Esophagus squamous epithelium (tissue), 5 donors: Measurements from ENCODE around the gene MT1HL1. TPM values are rescaled to one million over a fixed set of nuclear protein-coding genes. Genes with fewer than 3 reads are reported as not detected.
"Not testable (repeated sequence)": the region's sequence is repeated elsewhere in the genome, so short reads cannot be mapped to it uniquely, and the experiment has no call there.

Experiments
- DNase-seq: peaks from one replicate; lab custom pipeline; 2025; lab: John Stamatoyannopoulos, UW
- H3K27ac ChIP-seq, 4 donors: fragments of 200-600 bp; sonication (generic); one replicate each; pipeline ENCODE4 v1.5.1; 2016 to 2019; ENCODE audit warnings: mild to moderate bottlenecking in 1 of 4
- H3K27me3 ChIP-seq, 4 donors: fragments of 200-600 bp; sonication (generic); 1 replicate in 3 of 4; 2 replicates in 1 of 4; pipeline versions ENCODE4 v1.5.1 to v1.6.0; 2017 to 2021; ENCODE audit warnings: antibody characterized with exemption in 1 of 4
- H3K36me3 ChIP-seq, 3 donors: fragments of 200-600 bp; sonication (generic); one replicate each; pipeline ENCODE4 v1.5.1; 2016 to 2019
- H3K4me1 ChIP-seq, 3 donors: fragments of 200-600 bp; sonication (generic); one replicate each; pipeline ENCODE4 v1.5.1; 2017 to 2019
- H3K4me3 ChIP-seq, 4 donors: fragments of 200-600 bp; sonication (generic); 1 replicate in 3 of 4; 2 replicates in 1 of 4; pipeline ENCODE4 v1.5.1; 2016 to 2019; ENCODE audit warnings: mild to moderate bottlenecking in 2 of 4, moderate library complexity in 1 of 4
- H3K9me3 ChIP-seq, 3 donors: fragments of 200-600 bp; sonication (generic); one replicate each; pipeline ENCODE4 v1.5.1; 2016 to 2019
- POLR2A ChIP-seq, 4 donors: fragments of 450-650 bp; IDR thresholded peaks; one replicate each; pipeline ENCODE4 v1.6.1; 2017; ENCODE audit warnings: antibody characterized with exemption in 4 of 4, mild to moderate bottlenecking in 4 of 4, moderate library complexity in 3 of 4
- WGBS, 2 donors: methylation state at CpG; one replicate each; pipeline ENCODE4 v1.1.5; 2018; 5-methylcytosine and 5-hydroxymethylcytosine counted together
- intact Hi-C: fragments of 100-400 bp; cut with DNase I; formaldehyde crosslinking; loops from one replicate; pipeline ENCODE4 v1.15.0; 2022
- total RNA-seq, 4 donors: library from RNA; depleted of rRNA; stranded (reverse); fragments of >200 nt; gene quantifications; one replicate each; pipeline ENCODE4 v1.1.0, GENCODE V29; 2016
- TF ChIP-seq, protein P1 (sequence below), 6 experiments: fragments of 450-650 bp in 4 of 6; fragments of 200-600 bp in 2 of 6; sonication (generic) in 2 of 6; IDR thresholded peaks; one replicate each; pipeline ENCODE4 v1.5.1; 2016 to 2019; ENCODE audit warnings: antibody characterized with exemption in 6 of 6, mild to moderate bottlenecking in 4 of 6, moderate library complexity in 4 of 6
- donor health status: DM: yes; HTN: yes; CAD: no.

MT1HL1 gene
- total RNA-seq, 4 donors from 2014 or later, result not detected

GRCh38 chr1:236982380-236982779 lies 21.9 kb downstream of the MT1HL1 start:
- 71 to 76% methylated on average over 1 of the region's 1 CpG for WGBS, 2 donors
- no peaks in the 10 kb centered on the region for H3K4me1 ChIP-seq
- no peak for TF ChIP-seq POLR2A (IDR thresholded peaks at IDR 0.05)
- TF ChIP-seq, protein P1, sequence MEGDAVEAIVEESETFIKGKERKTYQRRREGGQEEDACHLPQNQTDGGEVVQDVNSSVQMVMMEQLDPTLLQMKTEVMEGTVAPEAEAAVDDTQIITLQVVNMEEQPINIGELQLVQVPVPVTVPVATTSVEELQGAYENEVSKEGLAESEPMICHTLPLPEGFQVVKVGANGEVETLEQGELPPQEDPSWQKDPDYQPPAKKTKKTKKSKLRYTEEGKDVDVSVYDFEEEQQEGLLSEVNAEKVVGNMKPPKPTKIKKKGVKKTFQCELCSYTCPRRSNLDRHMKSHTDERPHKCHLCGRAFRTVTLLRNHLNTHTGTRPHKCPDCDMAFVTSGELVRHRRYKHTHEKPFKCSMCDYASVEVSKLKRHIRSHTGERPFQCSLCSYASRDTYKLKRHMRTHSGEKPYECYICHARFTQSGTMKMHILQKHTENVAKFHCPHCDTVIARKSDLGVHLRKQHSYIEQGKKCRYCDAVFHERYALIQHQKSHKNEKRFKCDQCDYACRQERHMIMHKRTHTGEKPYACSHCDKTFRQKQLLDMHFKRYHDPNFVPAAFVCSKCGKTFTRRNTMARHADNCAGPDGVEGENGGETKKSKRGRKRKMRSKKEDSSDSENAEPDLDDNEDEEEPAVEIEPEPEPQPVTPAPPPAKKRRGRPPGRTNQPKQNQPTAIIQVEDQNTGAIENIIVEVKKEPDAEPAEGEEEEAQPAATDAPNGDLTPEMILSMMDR (IDR thresholded peaks at IDR 0.05), result no peak
- H3K27ac ChIP-seq, result no peak overlapping the region
- no peak for DNase-seq
- H3K4me3 ChIP-seq, result no peak overlapping the region
- H3K36me3 ChIP-seq, result no peaks in the 10 kb centered on the region
- intact Hi-C loops, result no loop called here
- no peaks in the 10 kb centered on the region for H3K9me3 ChIP-seq
- no peaks in the 10 kb centered on the region for H3K27me3 ChIP-seq

GRCh38 chr1:236981431-236981830 lies 22.8 kb downstream of the MT1HL1 start:
- H3K36me3 ChIP-seq, H3K27ac ChIP-seq, intact Hi-C loops, DNase-seq, H3K27me3 ChIP-seq, H3K4me3 ChIP-seq, H3K9me3 ChIP-seq, H3K4me1 ChIP-seq: not testable (repeated sequence)
- WGBS, 2 donors, result 92 to 94% methylated on average over 18 to 19 of the region's 20 CpGs

- intact Hi-C loops, result no loop called here
- Histone ChIP-seq H3K4me1 (no peaks in the 10 kb centered on the region), H3K27me3 (no peaks in the 10 kb centered on the region), H3K36me3 (no peaks in the 10 kb centered on the region), H3K9me3 (no peaks in the 10 kb centered on the region), H3K27ac (no peak overlapping the region), H3K4me3 (no peak overlapping the region)
- DNase-seq, result no peak
- 69 to 84% methylated on average over 6 of the region's 6 CpGs for WGBS, 2 donors
- TF ChIP-seq, protein P1 (IDR thresholded peaks at IDR 0.05), result no peak
- no peak for TF ChIP-seq POLR2A (IDR thresholded peaks at IDR 0.05)
Measured at GRCh38 chr1:236980673-236981072, 23.6 kb downstream of the MT1HL1 start.

- Histone ChIP-seq H3K27ac (no peak overlapping the region), H3K36me3 (no peaks in the 10 kb centered on the region), H3K4me1 (no peaks in the 10 kb centered on the region), H3K27me3 (no peaks in the 10 kb centered on the region), H3K4me3 (no peak overlapping the region), H3K9me3 (no peaks in the 10 kb centered on the region)
- no peak for DNase-seq
- intact Hi-C loops, result no loop called here
- 77 to 79% methylated on average over 13 of the region's 13 CpGs for WGBS, 2 donors
- TF ChIP-seq, protein P1 (IDR thresholded peaks at IDR 0.05), result no peak
- TF ChIP-seq POLR2A (IDR thresholded peaks at IDR 0.05), result no peak
Measured at GRCh38 chr1:236979149-236979900, 24.9 kb downstream of the MT1HL1 start.

GRCh38 chr1:236978740-236979139 lies 25.5 kb downstream of the MT1HL1 start:
- H3K4me1 ChIP-seq, result no peaks in the 10 kb centered on the region
- H3K27me3 ChIP-seq, result no peaks in the 10 kb centered on the region
- no peak overlapping the region for H3K27ac ChIP-seq
- no peak for TF ChIP-seq POLR2A (IDR thresholded peaks at IDR 0.05)
- TF ChIP-seq, protein P1 (IDR thresholded peaks at IDR 0.05), result no peak
- H3K4me3 ChIP-seq, result no peak overlapping the region
- no peak for DNase-seq
- no peaks in the 10 kb centered on the region for H3K36me3 ChIP-seq
- intact Hi-C loops, result no loop called here
- no peaks in the 10 kb centered on the region for H3K9me3 ChIP-seq
- 81 to 93% methylated on average over 11 to 14 of the region's 14 CpGs for WGBS, 2 donors
